Fibroblast of lung (primary cell): Measurements from ENCODE around the gene ZNF547. TPM values are rescaled to one million over a fixed set of nuclear protein-coding genes. Genes with fewer than 3 reads are reported as not detected.

Source experiments
- DNase-seq, 2 donors: peaks; one replicate each; pipeline versions ENCODE4 v3.0.0 to v3.0.0-alpha.2; 2010; ENCODE audit warnings: low read depth in 2 of 2
- H2AFZ ChIP-seq: 2 replicates; pipeline ENCODE4 v1.5.1; 2012; ENCODE audit warnings: low read length, control low read depth, inconsistent platforms
- H3K27ac ChIP-seq: 2 replicates; pipeline ENCODE4 v1.5.1; 2011; ENCODE audit warnings: low read length, control low read depth; ENCODE audit not compliant: insufficient read depth
- H3K27me3 ChIP-seq: 2 replicates; pipeline ENCODE4 v1.5.1; 2011; ENCODE audit warnings: mild to moderate bottlenecking, low read length; ENCODE audit not compliant: control insufficient read depth, insufficient read depth
- H3K36me3 ChIP-seq: 2 replicates; pipeline ENCODE4 v1.5.1; 2011; ENCODE audit warnings: low read length; ENCODE audit not compliant: control insufficient read depth, insufficient read depth
- H3K4me1 ChIP-seq: 2 replicates; pipeline ENCODE4 v1.5.1; 2011; ENCODE audit warnings: low read length; ENCODE audit not compliant: control insufficient read depth, insufficient read depth; ENCODE audit errors: extremely low read depth
- H3K4me2 ChIP-seq: 2 replicates; pipeline ENCODE4 v1.5.1; 2011; ENCODE audit warnings: low read length, control low read depth; ENCODE audit not compliant: insufficient read depth; ENCODE audit errors: extremely low read depth
- H3K4me3 ChIP-seq, 4 experiments: fragments of 200-600 bp in 1 of 4; sonication (generic) in 1 of 4; replicated peaks in 1 of 4; 2 replicates each; pipeline ENCODE4 v1.5.1; 2011 to 2016; ENCODE audit warnings: low read length in 4 of 4, low read depth in 3 of 4, mild to moderate bottlenecking in 3 of 4, control low read depth in 2 of 4, inconsistent platforms in 1 of 4, mixed read lengths in 1 of 4; ENCODE audit not compliant: insufficient read depth in 1 of 4; ENCODE audit errors: control extremely low read depth in 1 of 4
- H3K79me2 ChIP-seq: 2 replicates; pipeline ENCODE4 v1.5.1; 2012; ENCODE audit warnings: mild to moderate bottlenecking, low read length, inconsistent platforms; ENCODE audit not compliant: control insufficient read depth, insufficient read depth
- H3K9ac ChIP-seq: 2 replicates; pipeline ENCODE4 v1.5.1; 2011; ENCODE audit warnings: mild to moderate bottlenecking, low read length, control low read depth; ENCODE audit not compliant: insufficient read depth
- H3K9me3 ChIP-seq: 2 replicates; pipeline ENCODE4 v1.5.1; 2012; ENCODE audit warnings: low read depth, low read length; ENCODE audit not compliant: control insufficient read depth, insufficient read depth
- H4K20me1 ChIP-seq: 2 replicates; pipeline ENCODE4 v1.5.1; 2011; ENCODE audit warnings: low read length; ENCODE audit not compliant: control insufficient read depth, insufficient read depth; ENCODE audit errors: extremely low read depth
- CTCF ChIP-seq, 2 donors: IDR thresholded peaks in 1 of 2; conservative IDR thresholded peaks in 1 of 2; 1 replicate in 1 of 2; 2 replicates in 1 of 2; pipeline ENCODE4 v1.5.1; 2011 to 2012; ENCODE audit warnings: low read length in 2 of 2, control low read depth in 1 of 2, inconsistent platforms in 1 of 2, low read depth in 1 of 2, mild to moderate bottlenecking in 1 of 2
- EZH2 ChIP-seq: IDR thresholded peaks from 2 replicates; pipeline ENCODE4 v1.5.1; 2012; ENCODE audit warnings: low read length, control low read depth, mild to moderate bottlenecking; ENCODE audit errors: missing control alignments
- polyA plus RNA-seq, 2 donors: library from polyadenylated mRNA; depleted of rRNA in 1 of 2; stranded (reverse) in 1 of 2; unstranded in 1 of 2; fragments of >200 nt; gene quantifications; 2 replicates each; pipeline ENCODE4 v1.2.1, GENCODE V29; 2011 to 2012; ENCODE audit warnings: missing spikeins in 1 of 2
- total RNA-seq: library from RNA; depleted of rRNA; stranded (reverse); fragments of >200 nt; gene quantifications from 2 replicates; pipeline ENCODE4 v1.2.1, GENCODE V29; 2014

The ZNF547 gene
- total and polyA plus RNA-seq, 2 donors (not counting 1 experiment from before 2014, with no cell fraction given), result 2.7 to 6.1 TPM

- Histone ChIP-seq H3K4me2 (no peak overlapping the region), H3K27me3 (no peaks in the 10 kb centered on the region), H3K9ac (no peak overlapping the region), H3K9me3 (no peaks in the 10 kb centered on the region), H3K4me1 (no peaks in the 10 kb centered on the region), H3K79me2 (peaks cover 29% of the 10 kb centered on the region), H3K4me3 (no peak overlapping the region), H3K27ac (no peak overlapping the region), H4K20me1 (no peaks in the 10 kb centered on the region), H3K36me3 (peaks cover 15% of the 10 kb centered on the region), H2AFZ (no peak overlapping the region)
- TF ChIP-seq EZH2, result no peak
- TF ChIP-seq CTCF (conservative IDR thresholded peaks at IDR 0.05 in 1 of 2, IDR thresholded peaks at IDR 0.05 in 1 of 2; ENCODE audit: low read depth in 1 of 2, low read length in 2 of 2), result no peak
- DNase-seq, result no peak
Measured at GRCh38 chr19:57355916-57356315, 7.4 kb upstream of the ZNF547 start.

GRCh38 chr19:57357406-57357805 is 5.9 kb upstream of the ZNF547 start:
- H3K9ac ChIP-seq, result no peak overlapping the region
- peaks cover 16% of the 10 kb centered on the region for H3K79me2 ChIP-seq
- no peak for TF ChIP-seq EZH2
- H3K9me3 ChIP-seq, result no peaks in the 10 kb centered on the region
- no peak overlapping the region for H2AFZ ChIP-seq
- H3K36me3 ChIP-seq, result peaks cover 15% of the 10 kb centered on the region
- no peak overlapping the region for H3K4me3 ChIP-seq
- no peak overlapping the region for H3K27ac ChIP-seq
- peaks cover under 1% of the 10 kb centered on the region for H3K4me1 ChIP-seq
- H4K20me1 ChIP-seq, result no peaks in the 10 kb centered on the region
- H3K4me2 ChIP-seq, result no peak overlapping the region
- DNase-seq, result no peak
- H3K27me3 ChIP-seq, result no peaks in the 10 kb centered on the region

- H3K9ac ChIP-seq, result no peak overlapping the region
- peaks cover 13% of the 10 kb centered on the region for H3K36me3 ChIP-seq
- H3K9me3 ChIP-seq, result no peaks in the 10 kb centered on the region
- peaks cover 10% of the 10 kb centered on the region for H3K79me2 ChIP-seq
- TF ChIP-seq EZH2, result no peak
- no peak for TF ChIP-seq CTCF (conservative IDR thresholded peaks at IDR 0.05 in 1 of 2, IDR thresholded peaks at IDR 0.05 in 1 of 2; ENCODE audit: low read depth in 1 of 2, low read length in 2 of 2)
- no peak overlapping the region for H3K27ac ChIP-seq
- H3K4me1 ChIP-seq, result peaks cover 3% of the 10 kb centered on the region
- H3K27me3 ChIP-seq, result no peaks in the 10 kb centered on the region
- H3K4me2 ChIP-seq, result no peak overlapping the region
- DNase-seq, result no peak
- no peak overlapping the region for H3K4me3 ChIP-seq
- H2AFZ ChIP-seq, result no peak overlapping the region
- no peaks in the 10 kb centered on the region for H4K20me1 ChIP-seq
Measured at GRCh38 chr19:57359300-57359699, 4.1 kb upstream of the ZNF547 start.
